ENCODE results near the gene TFR2. TPM values are rescaled to one million over a fixed set of nuclear protein-coding genes. Genes with fewer than 3 reads are reported as not detected.

Gene TFR2
- total and polyA plus RNA-seq, 2 experiments from 2014 or later = 3.7 to 4.2 TPM

GRCh38 chr7:100685049-100685605, 43.8 kb upstream of the TFR2 start:
- Histone ChIP-seq H3K27me3 (ENCODE audit: insufficient read depth) (no peaks in the 10 kb centered on the region), H3K4me2 (no peak overlapping the region), H3K9me2 (ENCODE audit: insufficient read depth) (no peaks in the 10 kb centered on the region), H3F3A (replicated peaks; ENCODE audit: low read depth) (peaks cover 24% of the 10 kb centered on the region; the same call in 1 of the 2 replicates), H4K20me1 (replicated peaks; ENCODE audit: insufficient read depth) (peaks cover 18% of the 10 kb centered on the region), H3K79me2 (replicated peaks; ENCODE audit: insufficient read depth) (peaks cover 24% of the 10 kb centered on the region), H3K4me1 (ENCODE audit: insufficient read depth) (peaks cover 7% of the 10 kb centered on the region; the same call in 1 of the 2 replicates), H3K27ac (ENCODE audit: low read depth) (no peak overlapping the region), H3K36me3 (ENCODE audit: insufficient read depth) (peaks cover 7% of the 10 kb centered on the region), H2AFZ (no peak overlapping the region), H3K4me3 (no peak overlapping the region)
- Mint-ChIP-seq H3K27ac (no peak overlapping the region), H3K4me3 (no peak overlapping the region), H3K9me3 (no peaks in the 10 kb centered on the region), H3K36me3 (ENCODE audit: low read depth) (peaks cover 77% of the 10 kb centered on the region), H3K4me1 (peaks cover 15% of the 10 kb centered on the region), H3K27me3 (ENCODE audit: insufficient read depth, low read depth, poor library complexity) (peaks cover 17% of the 10 kb centered on the region)
- TF ChIP-seq EZH2 (IDR thresholded peaks at IDR 0.05; ENCODE audit: low read depth, unreplicated experiment) = no peak
- no peak for TF ChIP-seq ZNF114 (CRISPR knock-in tag; IDR thresholded peaks at IDR 0.05)
- TF ChIP-seq CTCF (conservative IDR thresholded peaks at IDR 0.05; ENCODE audit: low read depth in 2 of 2) = no peak
- TF ChIP-seq POLR2AphosphoS5 (IDR thresholded peaks at IDR 0.05; ENCODE audit: low read depth) = no peak
- no peak for TF ChIP-seq JUNB (IDR thresholded peaks at IDR 0.05; ENCODE audit: unreplicated experiment)
- TF ChIP-seq ETS1 (IDR thresholded peaks at IDR 0.05) = no peak
- TF ChIP-seq ZNF331 (CRISPR knock-in tag; IDR thresholded peaks at IDR 0.05; ENCODE audit: low read depth) = no peak
- no peak for TF ChIP-seq EZH2phosphoT487 (IDR thresholded peaks at IDR 0.05; ENCODE audit: unreplicated experiment)
- no peak for TF ChIP-seq NANOG (IDR thresholded peaks at IDR 0.05; ENCODE audit: borderline replicate concordance)
- no peak for TF ChIP-seq CREB1 (CRISPR knock-in tag; IDR thresholded peaks at IDR 0.05; ENCODE audit: low read depth)
- TF ChIP-seq ZNF462 (CRISPR knock-in tag; IDR thresholded peaks at IDR 0.05) = no peak
- no peak for TF ChIP-seq REST (IDR thresholded peaks at IDR 0.05; ENCODE audit: unreplicated experiment)
- TF ChIP-seq STAT1 (IDR thresholded peaks at IDR 0.05; ENCODE audit: unreplicated experiment) = no peak
- ATAC-seq (no peak), DNase-seq (ENCODE audit: low spot score) (no peak)

Measured in GM23338 (cell line).